ENCODE measurements around the gene HNF1A. TPM values are rescaled to one million over a fixed set of nuclear protein-coding genes. Genes with fewer than 3 reads are reported as not detected.

HNF1A gene, protein sequence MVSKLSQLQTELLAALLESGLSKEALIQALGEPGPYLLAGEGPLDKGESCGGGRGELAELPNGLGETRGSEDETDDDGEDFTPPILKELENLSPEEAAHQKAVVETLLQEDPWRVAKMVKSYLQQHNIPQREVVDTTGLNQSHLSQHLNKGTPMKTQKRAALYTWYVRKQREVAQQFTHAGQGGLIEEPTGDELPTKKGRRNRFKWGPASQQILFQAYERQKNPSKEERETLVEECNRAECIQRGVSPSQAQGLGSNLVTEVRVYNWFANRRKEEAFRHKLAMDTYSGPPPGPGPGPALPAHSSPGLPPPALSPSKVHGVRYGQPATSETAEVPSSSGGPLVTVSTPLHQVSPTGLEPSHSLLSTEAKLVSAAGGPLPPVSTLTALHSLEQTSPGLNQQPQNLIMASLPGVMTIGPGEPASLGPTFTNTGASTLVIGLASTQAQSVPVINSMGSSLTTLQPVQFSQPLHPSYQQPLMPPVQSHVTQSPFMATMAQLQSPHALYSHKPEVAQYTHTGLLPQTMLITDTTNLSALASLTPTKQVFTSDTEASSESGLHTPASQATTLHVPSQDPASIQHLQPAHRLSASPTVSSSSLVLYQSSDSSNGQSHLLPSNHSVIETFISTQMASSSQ
- total RNA-seq (2022; extraction: Qiagen RNA extraction) = 4.0 to 5.5 TPM (median 5.1 TPM) in 5 replicates

DNA sequence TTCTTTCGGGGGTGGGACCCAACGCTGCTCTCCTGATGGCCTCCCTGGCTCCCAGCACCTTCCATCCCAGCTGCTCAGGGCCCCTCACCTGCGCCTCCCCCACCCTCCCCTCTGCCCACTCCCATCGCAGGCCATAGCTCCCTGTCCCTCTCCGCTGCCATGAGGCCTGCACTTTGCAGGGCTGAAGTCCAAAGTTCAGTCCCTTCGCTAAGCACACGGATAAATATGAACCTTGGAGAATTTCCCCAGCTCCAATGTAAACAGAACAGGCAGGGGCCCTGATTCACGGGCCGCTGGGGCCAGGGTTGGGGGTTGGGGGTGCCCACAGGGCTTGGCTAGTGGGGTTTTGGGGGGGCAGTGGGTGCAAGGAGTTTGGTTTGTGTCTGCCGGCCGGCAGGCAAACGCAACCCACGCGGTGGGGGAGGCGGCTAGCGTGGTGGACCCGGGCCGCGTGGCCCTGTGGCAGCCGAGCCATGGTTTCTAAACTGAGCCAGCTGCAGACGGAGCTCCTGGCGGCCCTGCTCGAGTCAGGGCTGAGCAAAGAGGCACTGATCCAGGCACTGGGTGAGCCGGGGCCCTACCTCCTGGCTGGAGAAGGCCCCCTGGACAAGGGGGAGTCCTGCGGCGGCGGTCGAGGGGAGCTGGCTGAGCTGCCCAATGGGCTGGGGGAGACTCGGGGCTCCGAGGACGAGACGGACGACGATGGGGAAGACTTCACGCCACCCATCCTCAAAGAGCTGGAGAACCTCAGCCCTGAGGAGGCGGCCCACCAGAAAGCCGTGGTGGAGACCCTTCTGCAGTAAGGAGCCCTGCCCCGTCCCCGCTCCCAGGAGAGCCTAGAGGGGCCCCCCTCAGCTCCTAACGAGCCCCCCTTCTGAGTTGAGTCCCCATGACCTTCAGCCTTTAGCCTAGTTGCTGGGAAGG is at the start of gene HNF1A:
Gene HNF1A, plus strand, starts transcription at position 248 of the 924 bp plus-strand sequence. Its CDS starts 226 bp downstream, at position 474.

DNA sequence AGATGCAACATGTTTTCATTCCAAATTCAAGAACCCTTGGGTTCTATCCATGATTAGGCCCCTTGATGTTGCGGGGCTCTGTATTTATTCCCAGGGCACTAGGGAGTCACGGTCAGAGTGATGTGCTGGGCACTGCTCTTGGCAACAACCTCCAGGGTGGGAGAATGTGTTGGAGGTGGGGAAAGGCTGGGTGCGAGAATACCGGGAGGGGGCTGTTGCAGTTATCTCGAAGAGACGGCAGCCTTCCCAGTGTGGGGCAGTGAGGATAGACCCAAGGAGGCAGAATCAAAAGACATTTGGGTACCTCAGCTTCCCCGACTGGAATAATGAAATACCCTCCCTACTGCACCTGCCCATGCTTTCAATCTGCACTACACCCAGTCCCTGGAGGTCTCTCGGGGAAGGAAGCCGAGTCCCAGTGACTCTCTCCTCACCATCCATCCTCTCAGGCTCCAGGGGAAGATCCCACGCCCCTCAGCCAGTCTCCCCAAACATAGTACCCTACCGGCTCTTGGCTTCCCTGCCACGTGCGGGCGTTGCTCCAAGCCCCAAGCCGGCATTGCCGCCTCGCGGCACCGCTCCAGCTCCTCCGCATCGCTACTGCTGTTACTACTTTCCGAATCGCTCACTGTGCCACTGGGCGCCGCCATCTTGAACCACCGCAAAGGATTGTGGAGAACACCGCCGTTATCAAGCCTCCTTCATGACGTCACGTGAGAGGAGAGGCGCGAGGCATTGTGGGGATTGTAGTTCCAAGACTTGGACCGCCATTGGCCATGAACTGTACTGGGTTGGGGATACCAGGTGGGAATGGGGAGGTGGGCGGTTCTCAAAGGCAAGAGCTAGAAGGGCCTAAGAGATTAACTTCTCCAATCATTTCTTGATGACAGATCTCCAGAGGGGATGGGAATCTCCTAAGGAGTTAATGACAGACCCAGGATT is 37.8 kb downstream of the HNF1A start, which contains the start of gene C12orf43:
Gene C12orf43, minus strand, starts transcription at position 663 of the 942 bp plus-strand sequence. Its CDS starts 13 bp downstream, at position 650.

DNA sequence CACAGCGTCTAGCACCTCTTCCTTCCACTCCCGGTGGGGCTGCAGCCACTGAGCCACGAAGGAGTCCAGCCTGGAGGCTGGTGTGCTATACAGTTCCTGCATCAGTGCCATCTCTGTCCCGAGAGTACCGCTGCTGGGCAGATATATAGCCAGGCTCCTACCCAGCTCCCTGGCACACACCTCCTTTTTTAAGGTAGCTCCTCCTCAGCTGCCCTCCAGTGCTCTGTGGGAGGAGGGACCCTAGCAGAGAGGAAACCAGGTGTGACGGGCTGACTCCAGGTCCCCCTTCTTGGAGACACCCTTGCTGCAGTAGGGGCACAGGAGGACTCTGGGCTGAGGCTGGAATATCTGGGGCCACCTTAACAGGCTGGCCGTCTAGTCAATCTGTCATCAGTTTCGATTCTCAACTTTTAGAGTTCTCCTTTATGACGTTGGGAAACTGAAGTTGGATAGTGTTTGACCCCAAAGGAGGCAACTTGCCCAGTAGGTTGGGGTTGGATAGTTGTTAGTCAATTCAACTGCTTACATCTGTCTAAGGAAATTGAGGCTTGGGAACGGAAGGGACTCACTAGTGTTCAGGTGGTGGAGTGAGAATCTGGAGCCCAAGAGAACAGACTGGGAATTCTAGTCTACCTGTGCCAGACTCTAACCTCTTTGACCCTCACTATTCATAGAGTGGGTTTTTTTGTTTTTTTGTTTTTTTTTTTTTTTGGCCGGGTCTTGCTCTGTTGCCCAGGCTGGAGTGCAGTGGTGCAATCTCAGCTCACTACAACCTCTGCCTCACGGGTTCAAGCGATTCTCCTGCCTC is 60.7 kb downstream of the HNF1A start, which contains the start of gene OASL:
Gene OASL, minus strand, starts transcription at position 386 of the 808 bp plus-strand sequence. Its CDS starts 275 bp downstream, at position 111.

Other genes starting within 250 kb of the HNF1A start
- gene SPPL3, start 74.2 kb upstream of the HNF1A start, total RNA-seq (2022; extraction: Qiagen RNA extraction) = 42.3 to 60.8 TPM (median 47.4 TPM) in 5 replicates
- gene C12orf43, start 37.9 kb downstream of the HNF1A start, total RNA-seq (2022; extraction: Qiagen RNA extraction) = 22.6 to 24.4 TPM (median 24.0 TPM) in 5 replicates
- gene OASL, start 60.7 kb downstream of the HNF1A start, total RNA-seq (2022; extraction: Qiagen RNA extraction) = 2.5 to 4.1 TPM (median 3.3 TPM) in 5 replicates
- gene P2RX7, start 154.3 kb downstream of the HNF1A start, total RNA-seq (2022; extraction: Qiagen RNA extraction) = not detected in 5 replicates
- 15.9 to 18.9 TPM (median 18.2 TPM) in 5 replicates for gene P2RX4, start 231.6 kb downstream of the HNF1A start, total RNA-seq (2022; extraction: Qiagen RNA extraction)